Measurements from ENCODE around the gene DDX31.
"Not testable (repeated sequence)": the region's sequence is repeated elsewhere in the genome, so short reads cannot be mapped to it uniquely, and the experiment has no call there.

The DDX31 gene

DNA sequence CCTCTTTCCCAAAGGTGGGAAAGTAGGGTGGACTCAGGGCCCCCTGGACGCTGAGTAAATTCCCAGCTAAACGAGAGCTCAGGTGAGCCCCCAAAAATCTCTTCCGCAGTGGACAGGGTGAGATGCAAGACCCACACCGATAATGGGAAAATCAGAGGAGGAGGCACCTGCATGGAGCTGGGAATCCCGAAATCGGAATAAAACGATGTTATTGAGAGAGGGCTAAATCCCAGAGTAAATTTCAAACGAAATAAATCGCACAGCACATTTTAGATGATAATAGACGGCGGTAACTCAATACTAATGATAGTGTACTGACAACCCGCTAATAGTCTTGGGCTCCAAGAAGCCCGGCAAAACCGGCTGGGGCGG is 90.4 kb downstream of the DDX31 start:
- DNase-seq (ENCODE audit: low spot score): no peak

DNA sequence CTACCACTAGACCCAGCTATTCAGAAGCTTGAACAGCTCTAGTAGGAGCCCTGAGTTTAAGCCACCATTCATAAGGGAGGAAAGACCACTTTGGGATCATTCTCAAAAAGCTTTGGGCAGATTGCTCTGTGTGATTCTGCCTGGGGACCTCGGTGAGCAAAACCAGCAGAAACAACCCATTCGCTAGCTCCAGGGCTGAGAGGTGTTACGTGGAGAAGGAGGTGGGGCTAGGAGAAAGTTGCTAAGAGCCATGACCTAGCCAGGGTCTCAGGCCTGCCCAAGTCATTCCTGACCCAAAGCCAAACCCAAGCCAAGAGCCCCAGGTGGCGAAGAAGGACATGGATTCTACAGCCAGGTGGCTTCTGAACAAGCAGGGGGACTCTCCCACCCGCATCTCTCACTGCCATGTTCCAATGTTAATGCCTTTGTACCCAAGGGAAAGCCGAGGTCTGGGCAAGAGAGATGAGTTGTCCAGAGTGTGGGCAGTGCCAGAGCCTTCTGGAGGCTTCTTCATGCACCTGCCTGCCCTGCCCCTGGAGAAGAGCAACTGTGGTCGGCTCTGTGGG is 91.3 kb downstream of the DDX31 start:
- DNase-seq (ENCODE audit: low spot score): no peak

DNA sequence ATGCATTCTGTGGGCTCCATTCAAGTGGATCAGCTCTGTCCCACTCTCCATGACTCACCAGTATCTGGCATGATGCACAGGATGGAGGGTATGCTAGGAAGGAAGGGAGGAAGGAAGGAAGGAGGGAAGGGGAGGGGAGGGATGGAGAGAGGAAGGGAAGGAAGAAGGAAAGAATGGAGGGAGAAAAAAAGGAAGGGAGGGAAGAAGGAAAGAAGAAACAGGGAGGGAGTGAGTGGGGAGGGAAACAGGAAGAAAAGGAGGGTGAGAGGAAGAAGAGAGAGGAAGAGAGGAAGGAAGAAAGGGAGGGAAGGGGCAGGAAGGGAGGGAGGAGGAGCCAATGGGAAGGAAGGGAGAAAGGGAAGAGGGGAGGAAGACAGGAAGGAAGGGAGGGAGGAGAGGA is 92.7 kb downstream of the DDX31 start:
- DNase-seq (ENCODE audit: low spot score): no peak

DNA sequence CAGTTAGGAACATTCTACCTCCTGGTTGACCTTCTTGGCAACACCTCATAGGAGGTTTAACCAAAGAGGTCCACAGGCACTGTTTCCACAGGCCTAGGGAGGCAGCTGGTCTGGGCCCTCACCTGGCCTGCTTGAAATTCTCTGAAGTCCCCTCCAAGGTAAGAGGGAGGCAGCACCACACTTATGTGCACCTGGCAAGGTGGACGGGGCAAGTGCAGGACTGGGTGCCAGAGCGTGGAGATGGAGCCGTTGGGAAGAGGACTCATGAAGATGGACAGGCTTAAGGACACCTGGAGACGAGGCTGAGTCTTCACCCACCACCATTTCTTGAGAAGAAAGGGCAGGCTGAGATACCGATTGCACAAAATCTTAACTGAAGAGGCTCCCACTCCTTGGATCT is 94.0 kb downstream of the DDX31 start:
- DNase-seq (ENCODE audit: low spot score): no peak

- DNase-seq (ENCODE audit: low spot score): peak; percentile 83
Measured at GRCh38 chr9:132575005-132575609, 94.7 kb downstream of the DDX31 start.

DNA sequence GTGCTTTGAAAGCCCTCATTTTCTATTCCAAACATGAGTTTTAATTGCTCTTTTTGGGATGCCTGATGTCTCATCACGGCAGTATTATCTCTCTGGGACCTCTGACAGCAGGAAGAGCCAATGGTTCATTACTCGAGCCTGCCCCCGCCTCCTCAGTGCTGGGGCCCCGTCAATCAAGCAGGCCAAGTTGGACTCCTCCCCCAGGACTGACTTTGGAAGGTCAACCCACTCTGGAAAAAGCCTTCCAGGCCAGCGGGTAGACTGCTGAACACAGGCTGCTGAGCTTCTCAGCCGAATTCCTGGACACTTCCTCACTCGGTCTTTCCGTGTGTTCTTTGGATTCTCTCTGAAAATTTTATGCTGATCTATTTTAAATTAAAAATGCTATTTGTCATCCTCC is 96.9 kb downstream of the DDX31 start:
- no peak for DNase-seq (ENCODE audit: low spot score)

- no peak for DNase-seq (ENCODE audit: low spot score)
Measured at GRCh38 chr9:132571806-132572600, 97.8 kb downstream of the DDX31 start.

DNA sequence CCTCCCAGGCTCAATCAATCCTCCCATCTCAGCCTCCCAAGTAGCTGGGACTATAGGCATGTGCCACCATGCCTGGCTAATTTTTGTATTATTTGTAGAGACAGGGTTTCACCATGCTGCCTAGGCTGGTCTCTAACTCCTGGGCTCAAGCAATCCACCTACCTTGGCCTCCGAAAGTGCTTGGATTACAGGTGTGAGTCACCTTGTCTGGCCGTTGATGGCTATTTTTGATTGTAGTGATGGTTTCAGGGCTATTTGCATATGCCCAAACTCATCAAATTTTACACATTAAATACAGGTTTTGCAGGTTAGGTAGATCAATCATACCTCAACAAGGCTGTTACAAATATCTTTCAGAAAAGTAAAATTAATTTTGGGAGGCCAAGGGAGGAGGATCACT is 101.0 kb downstream of the DDX31 start:
- DNase-seq (ENCODE audit: low spot score): not testable (repeated sequence)

GRCh38 chr9:132564526-132564925 is 105.3 kb downstream of the DDX31 start:
- no peak for DNase-seq (ENCODE audit: low spot score)

DNA sequence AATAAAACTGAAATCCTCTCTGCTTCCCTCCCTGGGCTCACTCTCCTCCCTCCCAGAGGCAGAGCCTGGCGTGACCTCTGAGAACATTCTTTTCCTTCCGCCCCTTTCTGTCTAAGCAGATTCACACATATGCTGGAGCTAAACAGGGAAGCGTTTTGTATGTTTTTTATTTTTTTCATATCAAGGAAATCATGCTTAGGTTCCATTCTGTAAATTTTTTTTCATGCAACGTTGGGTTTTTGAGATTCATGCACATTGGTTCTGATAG is 107.5 kb downstream of the DDX31 start:
- DNase-seq (ENCODE audit: low spot score): no peak

DNA sequence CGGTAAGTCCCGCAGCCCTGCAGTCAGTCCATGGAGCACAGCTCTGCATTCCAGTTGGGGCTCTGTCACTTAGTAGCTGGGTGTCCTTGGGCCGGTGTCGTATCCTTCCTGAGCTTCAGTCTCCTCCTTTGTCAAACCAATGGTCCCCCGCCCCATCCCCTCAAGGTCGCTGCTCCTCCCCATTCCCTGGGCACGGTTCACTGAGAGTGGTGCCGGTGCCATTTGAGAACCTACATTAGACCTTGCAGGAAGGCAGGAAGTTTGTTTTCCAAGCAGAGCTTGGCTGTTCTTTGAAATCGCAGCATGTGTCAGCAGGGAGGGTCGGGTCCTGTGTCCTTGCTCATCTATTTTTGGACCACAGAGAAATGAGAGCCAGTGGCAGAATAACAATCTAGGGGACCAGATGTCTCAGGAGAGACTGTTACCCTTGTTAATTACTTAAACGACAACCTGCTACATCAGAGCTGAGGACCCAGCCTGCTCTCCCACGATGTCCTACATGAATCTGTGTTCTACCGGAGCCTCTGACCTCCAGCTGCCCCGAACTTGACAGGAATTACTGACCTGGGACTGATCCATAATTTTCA is 109.1 kb downstream of the DDX31 start:
- peak; percentile 50 for DNase-seq (ENCODE audit: low spot score)

DNA sequence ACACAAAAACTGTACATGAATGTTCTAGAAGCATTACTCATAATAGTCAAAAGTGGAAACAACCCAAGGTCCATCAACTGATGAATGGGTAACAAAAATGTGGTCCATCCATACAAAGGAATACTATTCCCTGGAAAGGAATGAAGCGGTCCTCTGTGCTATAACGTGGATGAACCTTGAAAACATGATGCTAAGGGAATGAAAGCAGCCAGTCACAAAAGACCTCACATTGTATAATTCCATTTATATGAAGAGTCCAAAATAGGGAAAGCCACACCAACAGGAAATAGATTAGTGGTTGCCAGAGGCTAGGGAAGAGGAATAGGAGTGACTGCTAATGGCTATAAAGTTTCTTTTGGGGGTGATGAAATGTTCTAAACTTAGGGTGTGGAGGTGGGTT is 110.1 kb downstream of the DDX31 start:
- no peak for DNase-seq (ENCODE audit: low spot score)

- DNase-seq (ENCODE audit: low spot score): no peak
Measured at GRCh38 chr9:132557159-132557558, 112.6 kb downstream of the DDX31 start.

DNA sequence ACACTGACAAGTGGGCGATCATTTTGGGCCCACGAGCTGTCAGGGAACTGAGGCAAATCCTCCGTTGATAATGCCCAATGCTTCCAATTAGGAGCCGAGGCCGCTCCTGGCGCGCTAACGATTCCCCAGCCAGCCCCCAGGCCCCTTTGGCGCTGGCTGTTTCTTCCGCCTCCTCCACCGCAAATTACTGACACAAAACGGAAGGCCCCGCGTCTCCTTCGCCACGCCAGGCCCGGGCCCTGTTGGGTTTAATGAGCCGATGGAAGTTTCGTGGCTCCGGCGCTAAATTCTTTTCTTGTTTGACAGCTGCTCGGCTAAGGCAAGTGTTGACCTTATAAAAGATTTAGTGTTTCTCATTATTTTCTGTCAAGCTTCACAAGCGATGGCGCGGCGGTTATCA is 113.1 kb downstream of the DDX31 start:
- DNase-seq (ENCODE audit: low spot score): no peak

- no peak for DNase-seq (ENCODE audit: low spot score)
Measured at GRCh38 chr9:132556235-132556634, 113.5 kb downstream of the DDX31 start.

GRCh38 chr9:132555528-132555927 is 114.3 kb downstream of the DDX31 start:
- no peak for DNase-seq (ENCODE audit: low spot score)

DNA sequence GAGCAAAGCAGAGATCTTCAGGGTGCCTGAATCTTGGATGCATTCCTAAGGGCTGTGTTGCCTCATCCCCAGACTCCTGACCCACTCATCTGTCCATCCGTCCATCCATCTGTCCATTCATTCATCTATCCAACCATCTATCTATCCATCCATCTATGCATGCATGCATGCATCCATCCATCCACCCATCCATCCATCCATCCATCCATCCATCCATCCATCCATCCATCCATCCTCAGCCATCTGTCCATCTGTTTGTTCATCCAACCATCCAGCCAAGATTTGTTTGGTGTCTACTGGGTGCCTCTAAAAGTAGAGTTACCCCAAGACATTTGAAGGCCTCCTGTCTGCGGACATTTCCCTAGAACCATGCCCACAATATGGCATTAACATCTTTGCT is 115.0 kb downstream of the DDX31 start:
- DNase-seq (ENCODE audit: low spot score): no peak

GRCh38 chr9:132552041-132552440 is 117.7 kb downstream of the DDX31 start:
- no peak for DNase-seq (ENCODE audit: low spot score)

GRCh38 chr9:132551556-132551955 is 118.2 kb downstream of the DDX31 start:
- DNase-seq (ENCODE audit: low spot score): no peak

DNA sequence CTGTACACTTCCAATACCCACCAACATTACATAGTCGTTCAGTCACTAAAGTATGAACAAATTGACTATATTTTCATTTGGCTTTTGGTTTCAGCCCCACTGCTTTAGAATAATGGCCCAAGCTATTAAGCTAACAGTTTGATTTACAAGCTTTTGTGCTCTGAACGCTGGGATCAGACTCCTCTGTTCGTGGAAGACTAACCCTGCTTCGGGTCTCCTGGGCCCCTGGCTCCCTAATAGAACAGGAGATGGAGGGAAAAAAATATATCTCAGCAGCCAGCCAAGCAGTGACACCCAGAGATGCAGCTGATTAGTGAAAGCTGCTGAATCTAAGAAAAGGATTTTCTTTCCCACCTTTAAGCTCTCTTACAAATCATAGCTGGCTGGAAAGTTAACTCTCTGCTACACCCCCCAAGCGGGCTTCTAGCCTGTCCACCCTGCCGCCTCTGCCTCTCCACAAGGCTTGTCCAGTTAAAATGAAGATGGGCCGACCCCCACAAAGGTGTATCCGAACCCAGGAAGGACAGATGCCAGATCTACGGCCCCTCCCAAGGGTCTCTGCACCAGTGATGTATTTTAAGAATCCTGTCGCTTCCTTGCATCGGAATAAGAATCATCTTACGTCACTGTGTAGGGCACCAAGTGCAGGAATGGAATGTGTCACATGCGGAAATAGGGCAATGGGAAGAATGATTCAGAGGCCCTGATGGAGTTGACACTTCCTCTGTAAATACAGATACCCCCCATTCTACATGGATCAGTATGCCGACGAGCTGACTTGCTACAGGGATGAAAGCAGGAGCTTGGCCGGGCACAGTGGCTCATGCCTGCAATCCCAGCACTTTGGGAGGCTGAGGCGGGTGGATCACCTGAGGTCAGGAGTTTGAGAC is 120.8 kb downstream of the DDX31 start:
- DNase-seq (ENCODE audit: low spot score): no peak

GRCh38 chr9:132547976-132548730 is 121.6 kb downstream of the DDX31 start:
- peak; percentile 37 for DNase-seq (ENCODE audit: low spot score)
